Kidney epithelial cell (primary cell): ENCODE results near the gene BEX5. TPM values are rescaled to one million over a fixed set of nuclear protein-coding genes. Genes with fewer than 3 reads are reported as not detected.

Experiments used
- DNase-seq: peaks from one replicate; pipeline ENCODE4 v3.0.0-alpha.2; 2010; ENCODE audit warnings: low read depth
- H3K27me3 ChIP-seq: 2 replicates; pipeline ENCODE4 v1.6.0; 2011; ENCODE audit warnings: low read length; ENCODE audit not compliant: control insufficient read depth, insufficient read depth
- H3K36me3 ChIP-seq: 2 replicates; pipeline ENCODE4 v1.5.1; 2011; ENCODE audit warnings: low read length; ENCODE audit not compliant: control insufficient read depth, insufficient read depth
- H3K4me3 ChIP-seq: 2 replicates; pipeline ENCODE4 v1.5.1; 2011; ENCODE audit warnings: low read depth, mild to moderate bottlenecking, control low read depth, low read length
- CTCF ChIP-seq: IDR thresholded peaks from 2 replicates; pipeline ENCODE4 v1.5.1; 2011; ENCODE audit warnings: mild to moderate bottlenecking, moderate library complexity, low read length, control low read depth, inconsistent platforms; ENCODE audit not compliant: insufficient read depth, poor library complexity, severe bottlenecking
- total RNA-seq: library from RNA; depleted of rRNA; stranded (reverse); fragments of >200 nt; gene quantifications from 2 replicates; pipeline ENCODE4 v1.2.3, GENCODE V29; 2015

BEX5 gene
- total RNA-seq, 1 donor from 2014 or later = 7.2 TPM

- Histone ChIP-seq H3K4me3 (no peak overlapping the region), H3K36me3 (no peaks in the 10 kb centered on the region), H3K27me3 (no peaks in the 10 kb centered on the region)
- TF ChIP-seq CTCF = no peak
- DNase-seq = no peak
These were observed 42.4 kb downstream of the BEX5 start for GRCh38 chrX:102113367-102113766.

Other genes with a start within 250 kb of the BEX5 start
- gene ZMAT1, start 223.9 kb downstream of the BEX5 start, total RNA-seq = 2.4 and 2.8 TPM in 2 replicates
- gene TCEAL2, start 30.3 kb downstream of the BEX5 start, total RNA-seq = 3.8 and 5.5 TPM in 2 replicates
- gene TCEAL6, start 13.5 kb downstream of the BEX5 start, total RNA-seq = not detected in 2 replicates
- 0.34 TPM in 1 of 2 replicates, not detected in the other for gene TCP11X1, start 59.3 kb upstream of the BEX5 start, total RNA-seq
- gene NXF2, start 91.2 kb upstream of the BEX5 start, total RNA-seq = not detected in 2 replicates